NCI-H2171 treated with DMSO at 0.1 percent for 48 hours (cell line): ENCODE results near the gene SLX9.
"Not testable (repeated sequence)": the region's sequence is repeated elsewhere in the genome, so short reads cannot be mapped to it uniquely, and the experiment has no call there.

Experiments used
- DNase-seq: peaks from one replicate; lab custom pipeline; 2025; lab: John Stamatoyannopoulos, UW

SLX9 gene

DNA sequence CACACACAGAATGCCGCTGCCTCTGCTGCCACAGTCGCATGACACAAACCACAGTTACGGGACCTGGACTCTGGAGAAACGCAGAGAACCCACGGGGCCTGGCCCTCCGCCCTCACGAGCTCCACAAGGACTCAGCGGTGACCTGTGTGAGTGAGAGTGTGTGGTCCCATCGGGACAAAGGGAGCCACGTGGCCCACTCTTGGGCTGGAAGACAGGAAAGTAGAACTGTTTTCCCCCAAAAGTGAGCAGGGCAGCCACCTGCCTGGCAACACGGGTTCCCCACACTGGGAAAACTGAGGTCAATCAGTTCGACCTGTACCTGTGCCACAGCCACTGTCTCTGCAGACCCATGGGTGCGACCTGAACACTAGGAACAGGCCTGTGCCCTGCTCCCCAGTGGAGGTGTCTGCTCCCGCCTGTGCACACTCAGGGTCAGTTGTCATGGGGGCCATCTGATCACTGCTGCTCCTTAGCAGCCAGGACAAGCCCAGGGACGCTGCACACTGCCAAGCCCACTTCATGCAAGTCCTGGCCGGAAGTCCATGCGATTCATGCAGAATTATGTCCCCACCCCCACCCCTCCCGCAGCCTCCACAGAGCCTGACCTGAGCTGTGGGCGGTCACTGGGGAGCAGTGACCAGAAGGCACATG lies 80.2 kb downstream of the SLX9 start:
- no peak for DNase-seq

DNA sequence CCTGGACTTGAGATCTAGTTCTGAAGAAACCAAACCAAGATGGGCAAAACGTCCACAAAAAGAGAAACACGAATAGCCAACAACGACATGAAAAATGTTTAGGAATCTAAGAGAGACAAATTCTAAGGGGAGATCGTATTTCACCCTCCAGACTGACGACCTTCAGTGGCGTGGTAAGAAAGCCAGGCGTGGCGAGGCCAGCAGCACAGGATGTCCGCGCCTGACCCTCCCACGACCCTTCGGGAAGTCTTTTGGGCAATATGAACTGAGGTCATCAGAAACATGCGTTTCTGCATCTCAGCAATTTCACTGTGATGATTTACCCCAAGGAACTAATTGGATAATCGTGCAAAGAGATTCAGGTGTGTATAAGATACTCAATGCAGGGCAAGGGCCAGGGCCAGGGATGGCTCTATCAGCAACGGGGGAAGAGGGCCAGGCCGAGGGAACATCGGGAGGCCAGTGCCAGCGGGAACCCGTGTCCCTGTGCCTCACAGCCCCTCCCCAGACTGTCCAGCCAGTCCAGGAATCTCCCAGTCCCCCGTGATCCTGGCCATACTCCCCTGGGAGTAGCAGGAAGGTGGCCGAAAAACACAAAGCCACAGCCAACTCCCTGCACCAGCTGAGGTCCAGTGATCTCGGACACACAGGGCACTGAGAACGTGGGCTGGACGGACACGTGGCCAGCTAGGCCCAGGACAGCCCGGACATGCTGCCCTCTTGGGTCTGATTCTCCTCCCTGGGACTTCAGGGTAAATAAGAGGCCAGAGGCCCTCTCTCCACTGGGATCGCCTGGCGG lies 81.0 kb downstream of the SLX9 start:
- no peak for DNase-seq

DNA sequence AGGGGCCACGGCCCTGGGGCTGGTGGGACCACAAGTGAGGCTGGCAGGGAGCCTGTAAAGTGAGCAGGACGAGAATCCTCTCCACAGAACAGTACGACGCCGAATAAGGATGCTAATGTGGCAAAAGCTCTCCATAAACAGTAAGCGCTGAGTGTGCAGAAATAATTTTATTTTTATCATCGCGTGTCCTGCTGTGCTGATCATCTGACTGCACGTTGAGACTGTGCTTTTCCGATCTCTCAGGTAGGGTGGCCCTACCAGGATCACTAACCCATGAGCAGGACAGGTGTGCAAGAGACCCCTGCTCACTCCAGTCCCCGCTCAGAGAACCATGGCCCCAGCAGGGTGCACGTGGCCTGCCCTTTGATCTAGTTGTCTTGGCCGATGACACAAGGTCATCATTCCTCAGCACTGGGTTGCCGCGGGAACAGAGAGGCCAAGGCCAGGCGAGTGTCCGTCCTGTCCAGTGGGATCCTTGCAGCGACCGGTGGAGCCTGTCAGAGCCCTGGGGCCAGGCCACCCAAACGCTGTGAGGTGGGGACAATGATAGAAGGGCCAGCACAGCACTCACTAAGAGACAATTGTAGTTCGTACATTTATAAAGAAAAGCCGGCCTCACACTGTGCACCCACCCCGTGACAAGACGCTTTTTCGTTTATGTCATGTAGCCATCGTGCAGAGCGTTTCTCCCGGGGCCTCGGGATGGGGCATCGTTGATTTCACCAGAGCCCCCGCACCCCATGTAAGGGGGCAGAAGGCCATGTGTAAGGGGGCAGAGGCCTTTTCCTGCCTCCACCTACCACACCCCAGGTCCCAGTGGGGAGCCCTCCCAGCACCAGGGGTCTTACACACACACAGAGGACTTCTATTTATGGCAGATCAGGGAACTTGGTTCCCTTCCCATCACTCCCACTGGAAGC lies 81.9 kb downstream of the SLX9 start:
- DNase-seq, result no peak

DNA sequence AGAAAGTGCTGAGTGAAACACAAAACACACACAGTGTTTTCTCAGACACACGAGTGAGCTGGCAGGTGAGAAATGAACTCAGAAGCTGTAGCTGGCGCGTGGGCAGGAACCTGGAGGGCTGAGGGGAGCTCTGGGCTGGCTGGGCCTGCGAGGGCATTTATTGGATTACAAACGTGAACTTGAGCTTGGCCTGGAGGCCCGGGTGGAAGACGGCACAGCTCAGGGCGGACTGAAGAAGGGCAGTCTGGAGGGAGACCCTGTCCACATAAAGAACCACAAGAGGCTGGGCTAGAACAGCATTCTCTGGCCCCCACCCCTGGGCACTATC lies 82.5 kb downstream of the SLX9 start:
- DNase-seq, result no peak

DNA sequence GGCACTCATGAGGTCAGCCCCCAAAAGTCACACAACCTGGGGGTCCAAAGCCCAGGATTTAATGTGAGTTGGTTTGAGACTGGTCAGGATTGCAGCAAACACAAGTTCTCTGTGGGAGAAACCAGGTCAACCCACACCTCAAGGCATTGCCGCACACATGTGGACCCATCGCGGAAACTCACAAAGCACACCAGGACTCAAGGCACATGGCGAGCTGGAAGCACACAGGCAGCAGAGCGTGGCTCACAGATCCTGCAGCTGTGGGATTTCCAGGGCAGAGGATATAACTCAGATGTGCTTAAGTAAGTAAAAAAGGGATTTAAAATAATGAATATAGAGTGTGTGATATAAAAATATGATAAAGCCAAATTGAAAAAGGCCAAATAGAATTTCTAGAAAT lies 82.9 kb downstream of the SLX9 start:
- no peak for DNase-seq

DNA sequence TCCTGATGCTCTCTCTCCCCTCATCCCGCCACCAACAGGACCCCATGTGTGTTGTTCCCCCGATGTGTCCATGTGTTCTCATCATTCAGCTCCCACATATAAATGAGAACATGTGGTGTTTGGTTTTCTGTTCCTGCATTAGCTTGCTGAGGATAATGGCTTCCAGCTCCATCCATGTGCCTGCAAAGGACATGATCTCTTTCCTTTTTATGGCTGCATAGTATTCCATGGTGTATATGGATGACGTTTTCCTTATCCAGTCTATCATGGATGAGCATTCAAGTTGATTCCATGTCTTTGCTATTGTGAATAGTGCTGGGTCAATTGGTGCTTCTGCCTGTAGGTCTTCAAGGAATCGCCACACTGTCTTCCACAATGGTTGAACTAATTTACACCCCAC lies 84.7 kb downstream of the SLX9 start:
- not testable (repeated sequence) for DNase-seq

DNA sequence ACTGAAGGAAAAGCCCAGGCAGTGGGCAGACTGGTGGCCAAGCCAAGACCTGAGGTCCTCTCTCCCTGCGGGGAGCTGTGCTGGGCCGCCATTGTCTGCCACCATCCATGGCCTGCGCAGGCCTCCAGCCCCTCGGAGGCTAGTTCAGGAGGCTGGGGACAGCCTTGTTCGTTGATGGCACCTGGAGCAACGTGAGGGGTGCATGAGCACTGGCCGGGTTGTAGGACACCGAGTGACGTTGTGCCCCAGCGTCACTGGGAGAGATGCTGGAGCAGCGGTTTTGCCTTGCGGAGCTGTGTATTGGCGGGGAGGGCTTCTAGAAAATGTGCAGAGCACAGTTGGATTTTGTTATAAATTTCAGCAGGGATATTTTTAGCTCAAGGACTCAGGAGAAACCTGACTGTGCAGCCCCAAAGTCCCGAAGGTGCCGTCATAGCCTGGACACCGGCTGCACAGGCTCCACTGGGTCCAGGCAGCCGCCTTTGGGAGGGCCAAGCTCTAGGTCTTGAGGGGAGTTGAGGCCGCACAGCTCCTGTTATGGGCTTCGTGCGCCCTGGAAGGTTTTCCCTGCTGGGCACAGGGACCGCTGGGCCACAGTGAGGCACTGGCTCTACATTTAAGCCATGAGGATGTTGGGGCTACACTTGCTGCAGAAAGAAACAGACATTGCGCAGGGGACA lies 86.4 kb downstream of the SLX9 start:
- DNase-seq, result no peak
